Measurements from ENCODE around the gene CEP104.

Gene CEP104

DNA sequence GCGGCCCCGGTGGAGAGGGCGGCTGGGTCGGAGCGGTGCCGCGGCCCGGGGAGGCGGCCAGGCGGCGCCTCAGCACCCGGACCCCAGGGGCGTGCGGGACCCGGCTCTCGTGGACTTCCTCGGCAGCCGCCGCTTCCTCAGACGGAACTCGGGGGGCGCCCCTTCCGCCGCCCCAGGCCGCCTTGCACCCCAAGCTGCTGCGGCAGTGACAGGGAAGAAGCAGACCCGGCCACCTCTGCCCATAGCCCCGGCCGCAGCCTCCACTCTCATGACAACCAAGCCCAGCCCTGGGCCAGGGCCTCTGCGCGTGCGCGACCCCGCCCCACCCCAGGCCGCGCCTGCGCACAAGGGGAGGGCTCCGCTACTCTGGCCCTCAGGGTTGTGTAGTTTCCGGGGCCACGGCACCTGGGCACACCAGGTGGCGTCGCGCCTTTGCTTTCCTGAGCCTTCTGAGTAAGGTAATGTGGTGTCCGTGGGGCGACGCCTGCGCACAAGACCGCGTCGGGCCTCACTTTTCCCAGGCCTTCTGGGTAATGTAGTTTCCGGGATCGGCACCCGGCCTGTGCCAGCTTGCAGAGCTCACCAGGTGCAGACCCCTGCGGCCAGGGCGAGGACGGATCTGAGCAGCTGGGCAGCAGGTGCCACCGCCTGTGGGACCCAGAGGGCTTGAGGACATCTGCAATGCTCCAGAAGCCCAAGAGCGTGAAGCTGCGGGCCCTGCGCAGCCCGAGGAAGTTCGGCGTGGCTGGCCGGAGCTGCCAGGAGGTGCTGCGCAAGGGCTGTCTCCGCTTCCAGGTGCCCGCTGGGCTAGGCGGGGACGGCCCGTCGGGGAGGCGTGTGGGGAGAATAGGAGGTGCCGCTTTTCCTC, at the start of gene CEP104, which contains the start of gene DFFB:
TSS of gene CEP104 (minus strand) at position 289 of the 868 bp plus-strand sequence. CDS start 4,804 bp downstream, outside the sequence.
TSS of gene DFFB (plus strand) at position 554 of the 868 bp plus-strand sequence. CDS start at position 682, 128 bp downstream.
- DNase-seq, result peak; percentile 98

DNA sequence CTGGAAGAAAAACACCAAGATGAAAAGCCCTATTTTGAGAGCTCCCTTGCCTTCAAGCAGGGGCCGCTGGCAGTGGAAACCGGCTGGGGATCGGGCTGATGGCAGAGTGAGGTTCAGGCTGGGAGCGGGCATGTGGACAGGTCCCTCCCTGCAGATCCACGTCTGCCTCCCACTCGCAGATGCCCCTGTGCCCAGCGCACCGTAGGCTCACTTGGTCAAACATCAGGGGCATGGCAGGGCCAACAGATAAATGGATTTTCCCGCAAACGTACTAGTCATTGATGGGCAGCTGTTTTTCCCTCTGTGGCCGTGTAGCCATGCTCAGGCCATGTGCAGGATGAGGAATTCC, 49.6 kb upstream of the CEP104 start:
- DNase-seq, result no peak

DNA sequence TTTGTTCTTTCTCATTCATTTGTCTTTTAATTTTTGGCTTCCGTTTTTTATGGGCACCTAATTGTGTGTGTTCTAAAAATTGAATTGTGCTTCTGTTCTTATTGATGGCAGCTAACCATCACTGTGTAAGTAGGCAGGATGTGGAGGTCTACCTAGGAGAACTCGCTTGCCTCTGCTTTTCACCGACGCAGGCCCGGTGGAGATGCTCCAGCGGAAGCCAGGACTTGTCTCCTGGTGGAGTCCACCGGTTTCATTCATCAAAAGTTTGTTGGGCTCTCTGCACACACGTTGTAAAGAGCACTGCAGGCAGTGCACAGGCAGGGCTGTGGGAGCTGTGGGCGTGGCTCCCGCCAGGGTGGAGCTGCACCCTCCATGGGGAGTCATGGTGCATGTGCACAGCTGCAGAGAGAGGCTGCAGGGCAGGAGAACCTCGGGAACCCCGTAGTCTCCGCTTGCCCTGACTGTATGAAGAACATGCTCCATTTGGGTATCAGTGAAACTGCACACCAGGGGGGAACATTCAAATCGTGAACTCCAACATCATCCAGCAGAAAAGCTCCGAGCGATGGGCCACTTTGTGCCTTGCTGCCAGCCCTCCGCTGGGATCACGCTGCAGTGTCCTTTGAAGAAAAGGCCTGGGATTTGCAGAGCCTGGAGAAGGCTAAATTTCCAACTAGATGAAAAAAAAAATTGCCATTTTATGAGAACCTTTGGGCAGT, 49.1 kb upstream of the CEP104 start:
- DNase-seq, result no peak

DNA sequence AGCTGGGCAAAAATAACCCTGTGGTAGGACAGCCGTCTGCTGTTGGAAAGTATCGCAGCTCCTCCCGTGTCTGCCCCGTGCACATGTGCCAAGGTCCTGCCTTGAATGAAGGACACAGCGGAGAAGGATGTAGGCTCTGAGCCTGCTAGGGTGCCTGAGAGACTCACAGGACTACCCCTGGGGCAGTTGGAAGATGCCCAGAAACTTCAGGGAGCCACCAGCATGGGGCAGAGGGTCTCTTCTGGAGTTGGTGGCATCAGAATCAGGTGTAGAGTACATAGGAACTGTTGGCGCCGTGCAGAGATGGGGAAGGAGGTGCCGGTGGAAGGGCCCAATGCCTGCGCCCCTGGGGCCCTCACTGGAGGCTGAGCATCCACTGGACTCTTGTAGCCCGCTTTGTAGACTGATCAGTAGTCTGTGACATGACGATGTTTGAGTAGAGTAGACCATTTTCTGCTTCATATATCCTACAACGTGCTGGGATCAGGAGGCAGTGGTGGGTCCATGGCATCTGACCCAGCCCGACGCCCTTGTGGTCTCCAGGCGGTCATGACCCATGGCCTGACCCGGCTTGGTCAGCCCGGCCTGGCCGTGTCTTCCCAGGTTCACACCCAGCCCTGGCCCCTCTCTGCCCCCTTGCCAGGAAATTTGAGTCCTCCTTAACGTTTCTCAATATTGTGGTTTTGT, 48.4 kb upstream of the CEP104 start:
- no peak for DNase-seq

DNA sequence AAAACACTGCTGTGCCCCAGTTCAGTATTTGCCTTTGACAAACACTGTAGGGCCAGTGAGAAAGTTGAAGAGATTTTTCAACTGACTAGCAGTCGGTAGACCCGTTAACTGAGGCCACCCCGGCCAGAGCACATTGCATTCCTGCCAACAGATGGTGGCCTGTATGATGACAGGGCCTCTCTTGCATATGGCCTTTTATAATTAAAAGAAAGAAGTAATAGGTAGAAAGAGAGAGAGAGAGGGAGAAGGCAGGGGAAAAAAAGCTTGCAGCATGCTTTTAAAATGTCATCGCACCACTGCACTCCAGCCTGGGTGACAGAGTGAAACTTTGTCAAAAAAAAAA, 47.8 kb upstream of the CEP104 start:
- DNase-seq, result no peak

DNA sequence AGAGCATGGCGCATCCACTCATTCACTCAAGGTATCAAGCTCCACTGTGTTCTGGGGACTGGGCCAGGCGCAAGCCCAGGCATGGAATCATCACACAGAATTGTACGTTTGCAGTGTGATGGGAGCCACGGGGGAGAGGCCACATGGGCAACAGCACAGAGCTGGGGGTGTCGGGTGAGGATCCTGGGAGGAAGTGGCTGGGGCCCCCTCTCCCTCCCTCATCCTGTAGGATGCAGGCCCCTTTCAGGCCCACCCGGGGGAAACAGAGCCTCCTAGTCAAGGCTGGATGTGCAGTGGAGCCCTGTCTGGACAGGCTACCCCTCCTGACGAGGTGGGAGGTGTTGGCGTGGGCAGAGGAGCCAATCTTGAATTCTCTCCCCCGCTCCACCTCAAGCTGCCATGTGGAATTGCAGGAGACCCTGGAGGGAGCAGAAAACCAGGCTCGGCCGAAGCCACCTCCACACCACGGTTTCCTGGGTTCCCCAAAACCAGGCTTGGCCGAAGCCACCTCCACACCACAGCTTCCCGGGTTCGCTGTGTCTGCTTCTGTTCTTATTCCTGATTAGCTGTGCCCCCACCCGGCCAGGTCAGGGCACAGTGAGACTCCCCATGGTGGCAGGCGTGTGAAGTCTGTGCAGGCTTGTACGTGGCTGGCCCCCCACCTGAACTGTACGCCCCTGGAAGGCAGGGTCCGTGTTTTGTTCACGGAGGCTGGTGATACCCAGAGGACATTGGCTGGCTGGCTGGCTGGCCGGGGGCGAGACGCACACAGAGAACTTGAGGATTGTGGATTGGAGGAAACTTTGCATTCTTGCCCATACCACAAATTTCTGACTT, 47.2 kb upstream of the CEP104 start:
- no peak for DNase-seq

DNA sequence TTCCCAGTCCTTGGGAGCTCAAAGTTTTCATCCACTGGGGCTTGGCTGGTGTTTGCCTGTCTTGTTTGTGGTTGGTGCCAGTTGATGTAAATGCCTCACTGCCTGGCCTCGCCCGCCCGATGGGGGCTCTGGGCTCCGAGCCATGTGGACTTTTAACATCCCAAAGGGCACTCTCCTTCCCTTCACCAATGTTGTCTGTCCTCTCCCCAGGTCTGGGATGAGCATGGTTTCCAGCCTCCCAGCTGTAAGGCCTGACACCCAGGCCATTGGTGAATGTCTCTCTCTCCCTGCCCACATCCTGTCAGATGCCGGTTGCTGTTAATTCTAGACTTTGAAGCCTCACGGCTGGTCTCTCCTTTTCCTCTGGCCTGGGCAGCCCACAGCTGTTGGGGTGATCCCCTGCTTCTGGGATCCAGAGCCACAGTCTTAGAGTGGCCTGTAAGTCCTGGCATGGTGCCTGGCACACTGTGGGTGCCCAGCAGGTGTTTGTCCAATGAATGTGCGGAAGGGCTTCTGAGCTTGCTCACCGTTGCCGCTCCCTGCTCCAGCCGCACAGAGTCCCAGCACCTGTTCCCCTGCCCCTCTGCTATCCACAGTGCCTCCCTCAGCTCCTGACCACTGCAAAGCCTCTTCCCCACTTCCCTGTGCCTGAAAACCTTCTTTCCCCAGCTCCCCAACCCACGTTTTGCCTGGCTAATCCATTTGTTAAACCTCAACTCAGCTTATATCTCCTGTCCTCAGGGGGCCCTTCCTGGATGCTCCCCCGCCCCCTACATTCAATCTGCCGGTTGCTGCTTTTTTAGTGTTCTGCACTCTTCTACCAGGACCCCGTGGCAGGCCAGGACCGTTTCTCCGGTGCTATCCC, 46.4 kb upstream of the CEP104 start:
- peak; percentile 17 for DNase-seq

DNA sequence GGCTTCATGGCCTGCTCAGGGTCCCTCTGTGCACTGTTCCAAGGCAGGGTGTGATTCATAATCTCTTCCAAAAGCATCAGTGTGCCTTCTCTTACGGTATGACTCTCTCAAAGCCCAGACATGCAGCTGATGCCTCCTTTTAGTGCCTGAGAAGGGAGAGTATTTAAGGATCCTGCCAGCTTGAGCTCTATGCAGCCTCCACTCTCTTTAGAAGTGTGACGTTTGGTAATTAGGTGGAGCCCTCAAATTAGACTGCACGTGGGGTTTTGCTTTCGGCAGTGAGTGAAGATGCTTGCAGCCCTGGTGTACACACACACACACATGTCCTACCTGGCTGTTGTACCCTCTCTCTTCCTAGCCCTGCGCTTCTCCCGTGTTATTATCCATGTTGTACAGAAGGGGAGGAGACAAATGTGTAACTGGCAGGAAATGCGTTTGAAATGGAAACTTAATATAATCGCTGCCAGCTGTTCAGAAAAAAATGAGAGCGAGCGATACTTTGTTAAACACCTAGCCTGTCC, 45.6 kb upstream of the CEP104 start:
- DNase-seq, result peak; percentile 32

DNA sequence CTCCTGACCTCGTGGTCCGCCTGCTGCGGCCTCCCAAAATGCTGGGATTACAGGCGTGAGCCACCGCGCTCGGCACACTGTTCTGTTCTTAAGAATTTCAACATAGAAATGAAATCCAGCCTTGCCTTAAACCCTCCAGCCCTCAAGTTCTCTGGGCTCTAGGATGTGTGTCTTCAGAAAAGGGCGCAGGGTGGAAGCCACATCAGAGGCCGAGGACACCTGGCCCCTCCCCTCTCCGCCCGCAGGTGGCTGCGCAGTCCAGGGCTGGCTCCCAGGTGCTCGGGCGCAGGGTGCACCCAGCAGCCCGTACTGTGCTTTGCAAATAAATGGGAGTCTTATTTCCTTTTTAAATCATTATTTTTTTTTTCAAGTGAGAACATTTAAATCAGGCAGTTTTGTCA, 45.1 kb upstream of the CEP104 start:
- DNase-seq, result no peak

DNA sequence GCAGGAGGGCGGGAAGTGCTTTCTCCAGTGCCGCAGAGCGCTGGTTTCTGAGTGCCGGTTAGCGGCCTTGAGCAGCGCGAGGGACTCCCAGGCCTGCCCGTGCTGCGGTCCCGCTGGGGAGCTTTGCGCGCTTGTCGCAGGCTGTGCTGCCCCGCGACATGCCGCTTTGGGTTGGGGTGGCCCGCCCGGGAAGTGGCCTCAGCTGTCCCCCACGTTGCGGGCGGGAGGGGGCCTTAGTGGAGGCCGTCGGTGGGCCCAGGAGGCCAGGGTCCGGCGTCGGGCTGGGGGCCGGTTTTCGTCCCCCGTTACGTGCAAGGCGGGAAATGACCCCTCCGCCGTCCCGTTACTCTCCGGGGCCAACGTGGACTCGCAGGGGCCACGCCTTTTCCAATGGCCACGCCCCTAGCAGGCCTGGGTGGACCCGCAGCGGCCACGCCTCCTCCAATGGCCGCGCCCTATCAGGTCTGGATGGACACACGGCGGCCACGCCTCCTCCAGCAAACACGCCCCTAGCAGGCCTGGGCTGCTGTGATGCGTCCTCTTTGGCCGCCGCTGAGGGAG, 44.0 kb upstream of the CEP104 start:
- peak; percentile 97 for DNase-seq

DNA sequence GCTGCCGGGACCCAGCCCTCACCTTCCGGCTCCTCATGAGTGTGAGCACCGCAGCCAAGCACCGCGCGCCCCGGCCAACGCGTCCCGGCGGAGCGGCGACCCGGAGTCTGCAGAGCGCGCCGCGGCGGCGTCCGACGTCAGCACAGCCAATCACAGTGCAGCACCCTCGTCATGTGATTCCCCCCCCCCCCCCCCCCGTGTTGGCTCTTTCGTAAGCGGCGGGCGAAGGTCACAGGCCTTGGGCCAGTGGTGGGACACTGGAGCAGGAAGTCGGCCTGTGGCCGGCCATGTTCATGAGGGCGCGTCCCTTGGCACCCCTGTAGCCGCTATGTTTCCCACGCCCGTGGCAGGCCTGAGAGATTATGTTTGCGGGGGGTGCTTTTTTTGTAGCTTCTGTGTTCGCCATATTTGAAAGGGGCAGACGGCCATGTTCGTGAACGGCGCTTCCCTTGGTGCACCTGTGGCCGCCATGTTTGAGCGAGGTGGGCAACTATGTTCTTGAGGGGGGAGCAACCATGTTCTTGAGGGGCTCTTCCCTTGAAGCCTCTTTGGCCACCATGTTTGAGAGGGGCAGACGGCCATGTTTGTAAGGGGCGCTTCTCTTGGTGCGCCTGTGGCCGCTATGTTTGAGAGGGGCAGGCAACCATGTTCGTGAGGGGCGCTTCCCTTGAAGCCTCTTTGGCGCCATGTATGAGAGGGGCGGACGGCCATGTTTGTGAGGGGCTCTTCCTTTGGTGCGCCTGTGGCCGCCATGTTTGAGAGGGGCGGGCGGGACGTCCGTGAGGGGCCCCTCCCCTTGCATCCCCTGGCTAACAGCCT, 43.3 kb upstream of the CEP104 start, which contains the start of gene C1orf174:
TSS of gene C1orf174 (minus strand) at position 123 of the 819 bp plus-strand sequence. CDS start at position 37, 86 bp downstream.
- DNase-seq, result peak; percentile 96

DNA sequence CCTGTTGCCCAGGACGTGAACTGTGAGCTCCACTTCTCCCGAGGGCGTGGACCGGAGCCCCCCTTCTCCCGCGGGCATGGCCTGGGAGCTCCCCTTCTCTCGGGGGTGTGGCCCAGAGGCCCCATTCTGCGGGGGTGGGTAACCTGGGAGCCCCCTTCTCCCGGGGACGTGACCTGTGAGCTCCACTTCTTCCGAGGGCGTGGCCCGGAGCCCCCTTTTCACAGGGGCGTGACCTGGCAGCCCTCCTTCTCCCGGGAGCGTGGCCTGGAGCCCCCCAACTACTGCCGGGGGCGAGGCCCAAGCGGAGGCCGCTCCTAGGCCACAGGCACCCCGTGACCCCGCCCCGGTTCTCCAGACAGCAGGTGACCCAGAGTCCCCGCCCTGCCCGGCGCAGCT, 42.7 kb upstream of the CEP104 start:
- DNase-seq, result no peak

DNA sequence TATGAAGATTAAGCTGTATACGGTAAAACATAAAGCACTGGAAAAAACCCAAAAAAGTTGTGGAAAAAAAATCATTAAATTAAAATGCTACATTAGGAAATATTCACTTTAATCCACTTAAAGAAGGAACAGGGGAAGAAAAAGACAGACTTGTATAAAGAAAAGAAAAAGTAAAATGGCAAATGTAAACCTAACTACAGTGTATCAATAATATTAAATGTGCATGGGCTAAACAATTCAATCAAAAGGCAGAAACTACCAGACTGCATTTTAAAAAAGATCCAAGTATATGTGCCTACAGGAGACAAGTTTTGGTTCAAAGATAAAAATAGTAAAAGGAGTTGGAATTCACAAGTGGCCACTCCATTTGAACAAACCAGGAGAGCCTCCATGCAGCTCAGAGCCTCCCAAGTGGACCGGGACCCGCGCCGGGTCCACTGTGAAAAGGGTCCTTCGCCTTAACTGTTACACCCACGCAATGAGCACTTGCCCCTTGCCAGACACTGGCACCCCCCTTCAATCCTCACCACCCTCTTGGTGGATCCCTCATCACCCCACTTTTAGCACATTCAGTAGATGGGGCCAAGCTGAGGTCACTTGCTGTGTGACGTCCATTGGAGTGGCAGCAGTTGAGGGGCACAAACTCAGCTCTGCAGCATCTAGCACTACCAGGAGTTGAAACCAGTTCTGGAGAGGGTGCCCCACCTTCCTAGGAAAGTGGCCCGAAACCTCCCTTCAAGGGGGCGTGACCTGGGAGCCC, 42.2 kb upstream of the CEP104 start:
- DNase-seq, result peak; percentile 26

DNA sequence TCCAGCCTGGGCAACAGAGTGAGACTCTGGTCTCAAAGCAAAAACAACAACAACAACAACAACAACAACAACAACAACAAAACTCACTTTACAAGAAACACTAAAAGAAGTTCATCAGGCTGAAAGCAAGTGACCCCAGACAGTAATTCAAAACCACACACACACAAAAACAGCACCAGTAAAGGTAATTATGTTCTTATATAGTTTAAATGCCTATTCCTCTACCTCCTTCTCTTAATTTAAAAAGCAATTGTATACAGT, 41.4 kb upstream of the CEP104 start:
- no peak for DNase-seq

DNA sequence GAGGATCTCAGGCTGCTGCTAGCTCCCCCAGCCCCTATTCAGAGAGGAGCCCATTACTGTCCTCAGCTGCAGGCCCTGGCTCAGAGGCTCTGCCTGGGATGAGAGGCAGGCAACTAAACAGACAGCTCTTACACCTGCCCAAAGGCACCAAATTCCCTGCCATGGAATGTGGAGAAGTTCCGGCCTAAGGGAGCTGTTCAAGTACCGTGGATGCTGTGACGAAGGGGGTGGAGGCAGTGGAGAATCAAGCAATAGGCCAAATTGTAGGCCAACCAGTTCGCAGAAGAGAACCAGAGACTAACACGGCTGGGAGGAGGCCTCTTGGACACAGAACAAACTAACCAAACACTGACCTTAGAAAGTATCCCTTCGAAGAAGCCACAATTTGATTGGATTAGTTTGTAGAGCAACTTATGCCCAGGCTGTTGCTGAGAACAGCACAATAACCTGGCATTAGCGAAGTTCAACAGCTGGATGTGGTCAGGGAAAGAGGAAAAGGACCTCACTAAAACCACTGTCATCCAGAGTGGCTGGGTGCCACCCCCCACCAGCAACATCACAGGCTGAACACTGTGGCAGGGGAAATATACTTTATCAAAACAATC, 39.5 kb upstream of the CEP104 start:
- no peak for DNase-seq

DNA sequence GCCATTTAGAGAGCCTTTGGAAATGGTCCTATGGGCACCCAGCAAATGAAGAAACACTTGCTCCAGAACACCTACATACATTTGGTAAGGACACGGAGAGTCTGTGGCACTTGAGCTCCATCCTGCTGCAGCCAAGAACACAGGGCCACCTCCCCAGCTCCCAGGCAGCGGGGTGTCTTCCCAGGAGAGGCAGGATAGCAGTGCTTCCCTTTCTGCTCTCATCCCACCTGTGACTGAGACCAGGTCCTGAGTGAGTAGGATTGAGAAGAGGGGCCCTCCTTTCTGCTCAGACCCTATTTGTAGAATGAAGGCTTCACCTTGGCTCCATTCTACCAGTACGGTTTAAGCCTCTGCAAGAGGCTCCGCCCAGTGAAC, 38.9 kb upstream of the CEP104 start:
- DNase-seq, result no peak

DNA sequence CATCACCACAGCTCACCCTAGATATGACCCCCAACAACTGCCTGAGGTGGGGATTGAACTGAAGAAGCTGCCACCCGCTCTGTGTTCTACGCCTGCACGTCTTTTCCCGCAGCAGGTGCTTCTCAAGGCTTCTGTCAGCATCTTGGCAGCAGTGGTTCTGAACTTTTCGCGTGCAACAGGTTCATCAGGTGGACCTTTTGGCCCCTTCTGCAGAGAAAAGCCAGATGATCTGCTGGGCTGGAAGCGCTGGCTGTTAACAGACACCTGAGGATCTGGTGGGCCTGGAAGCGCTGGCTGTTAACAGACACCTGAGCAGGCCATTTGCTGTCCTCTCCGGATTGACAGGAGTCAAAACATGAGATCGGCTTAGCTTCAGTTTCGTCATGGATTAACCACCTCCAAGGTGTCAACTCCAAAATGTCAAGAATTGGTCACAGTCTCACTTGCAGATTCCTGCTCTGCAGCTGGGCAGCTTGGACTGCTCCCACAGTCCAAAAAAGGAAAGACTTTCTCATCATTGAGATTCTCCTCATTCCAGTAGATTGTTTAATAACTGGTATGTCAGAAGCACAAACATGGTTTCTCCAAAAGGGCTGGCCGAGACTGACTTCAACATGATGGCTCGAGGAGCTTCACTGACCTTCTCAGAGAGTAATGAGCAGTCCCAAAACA, 38.4 kb upstream of the CEP104 start:
- DNase-seq, result no peak

DNA sequence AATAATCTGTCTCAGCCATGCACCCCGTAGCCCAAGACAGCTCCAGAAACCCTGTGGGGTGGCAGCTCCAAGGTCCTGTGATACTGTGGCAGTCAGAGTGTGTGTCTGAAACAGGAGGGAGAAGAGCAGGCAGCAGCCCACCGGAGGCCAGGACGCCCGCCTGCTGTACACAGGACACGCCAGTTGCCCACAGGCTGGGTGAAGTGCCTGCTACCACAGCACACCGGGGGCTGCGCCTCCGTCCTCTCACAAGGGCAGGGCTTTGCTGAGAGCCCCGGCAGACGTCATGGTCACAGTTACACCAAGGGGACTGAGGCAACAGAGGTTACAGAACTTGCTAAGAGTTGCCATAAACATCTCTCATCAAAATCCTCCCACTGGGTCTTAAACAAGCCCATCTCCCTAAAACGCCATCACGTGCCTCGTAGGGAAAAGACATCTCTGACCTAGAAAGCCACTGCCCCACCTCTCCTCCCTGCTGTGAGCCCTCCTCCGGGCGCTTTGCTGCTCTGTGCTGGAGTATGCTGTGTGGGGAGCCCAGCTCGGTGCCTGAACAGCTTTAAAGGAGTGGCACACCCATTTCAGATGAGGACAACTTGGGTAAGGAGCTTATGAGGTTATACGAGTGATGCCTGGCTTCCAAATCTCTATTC, 37.7 kb upstream of the CEP104 start:
- DNase-seq, result no peak

Data from activated CD4-positive, alpha-beta T cell treated with anti-CD3 and anti-CD28 coated beads, Interleukin-10, Interleukin-2, amounts not matched to agents 100 ng/mL and 50 ng/mL, durations not matched to agents 16 hours and 8 hours (primary cell).